ENCODE measurements around the gene MRGPRF. TPM values are rescaled to one million over a fixed set of nuclear protein-coding genes. Genes with fewer than 3 reads are reported as not detected.

MRGPRF gene
- total and polyA plus RNA-seq, 2 of the 8 experiments (the other 6 are each of a cell fraction or from before 2014, with no cell fraction given), result 7.5 to 11.0 TPM

DNA sequence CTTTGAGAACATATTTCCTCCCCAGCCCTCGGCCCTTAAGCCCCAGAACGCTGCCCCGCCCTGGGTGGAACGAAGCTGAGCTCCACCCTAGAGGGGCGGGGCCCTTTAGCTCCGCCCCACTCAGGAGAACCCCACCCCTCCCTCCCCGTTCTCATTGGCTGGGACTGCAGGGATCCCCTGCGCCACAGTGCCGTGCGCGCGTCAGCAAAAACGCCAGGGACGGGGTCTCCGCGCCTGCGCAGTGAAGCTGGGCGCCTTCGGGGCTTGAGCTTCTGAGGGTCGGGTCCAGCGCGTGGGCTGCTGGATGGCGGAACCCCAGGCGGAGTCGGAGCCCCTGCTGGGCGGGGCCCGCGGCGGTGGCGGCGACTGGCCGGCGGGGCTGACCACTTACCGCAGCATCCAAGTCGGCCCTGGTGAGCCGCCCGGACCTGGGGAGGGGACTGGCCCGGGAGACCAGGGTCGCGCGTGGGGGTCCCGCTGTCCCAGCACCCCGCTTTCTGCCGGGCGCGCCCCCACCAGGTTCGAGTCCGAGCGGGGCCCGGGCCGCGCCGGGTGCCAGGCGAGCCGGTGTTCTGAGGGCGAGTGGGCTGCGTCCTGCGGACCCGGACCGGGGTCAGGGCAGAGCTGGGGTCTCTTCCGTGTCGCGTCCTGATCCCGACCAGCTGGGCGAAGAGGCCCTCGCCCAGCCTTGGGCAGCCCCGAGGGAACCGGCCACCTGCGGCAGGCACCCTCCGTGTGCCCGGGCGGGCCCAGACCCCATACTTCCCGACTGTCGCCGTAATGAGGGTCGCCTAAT is 35.8 kb upstream of the MRGPRF start, which contains the start of gene TPCN2 (continued):
- TF ChIP-seq JUN (IDR thresholded peaks at IDR 0.05; ENCODE audit: low read depth, low read length) (no peak), HDAC2 (IDR thresholded peaks at IDR 0.05; ENCODE audit: borderline replicate concordance in 1 of 2, low read depth in 2 of 2, low read length in 2 of 2) (0 out of 4 replicates have a peak, but pooled peaks of 1 of the 2 experiments have one; percentile 48), SP2 (IDR thresholded peaks at IDR 0.05; ENCODE audit: low read length) (no peak), SP1 (IDR thresholded peaks at IDR 0.05; ENCODE audit: low read depth, low read length) (peak; percentile 29; the same call in 1 of the 2 replicates), EGR1 (IDR thresholded peaks at IDR 0.05; ENCODE audit: borderline replicate concordance, low read depth, low read length) (no peak), SIRT6 (IDR thresholded peaks at IDR 0.05; ENCODE audit: low read length) (no peak), RBBP5 (IDR thresholded peaks at IDR 0.05; ENCODE audit: borderline replicate concordance, low read depth, low read length) (no peak; the same call in 1 of the 2 replicates), NRF1 (IDR thresholded peaks at IDR 0.05; ENCODE audit: low read depth, low read length) (peak; percentile 80), ASH2L (IDR thresholded peaks at IDR 0.05; ENCODE audit: low read length) (peak; percentile 62), RNF2 (IDR thresholded peaks at IDR 0.05; ENCODE audit: borderline replicate concordance, low read depth, low read length, missing control alignments, poor library complexity, severe bottlenecking) (no peak), TAF1 (IDR thresholded peaks at IDR 0.05; ENCODE audit: low read depth, low read length) (peak; percentile 77), POU5F1 (IDR thresholded peaks at IDR 0.05; ENCODE audit: low read depth, low read length) (no peak), EZH2 (IDR thresholded peaks at IDR 0.05; ENCODE audit: low read depth, low read length, severe bottlenecking) (no peak), KDM1A (IDR thresholded peaks at IDR 0.05; ENCODE audit: borderline replicate concordance, low read length) (no peak), RAD21 (IDR thresholded peaks at IDR 0.05 in 1 of 2, conservative IDR thresholded peaks at IDR 0.05 in 1 of 2; ENCODE audit: low read depth in 2 of 2, low read length in 2 of 2) (0 out of 4 replicates have a peak, but pooled peaks of 1 of the 2 experiments have one; percentile 3), CBX8 (IDR thresholded peaks at IDR 0.05; ENCODE audit: borderline replicate concordance, low read depth, low read length) (no peak), BRCA1 (IDR thresholded peaks at IDR 0.05; ENCODE audit: low read depth, low read length) (no peak)
- TF ChIP-seq, protein P1, sequence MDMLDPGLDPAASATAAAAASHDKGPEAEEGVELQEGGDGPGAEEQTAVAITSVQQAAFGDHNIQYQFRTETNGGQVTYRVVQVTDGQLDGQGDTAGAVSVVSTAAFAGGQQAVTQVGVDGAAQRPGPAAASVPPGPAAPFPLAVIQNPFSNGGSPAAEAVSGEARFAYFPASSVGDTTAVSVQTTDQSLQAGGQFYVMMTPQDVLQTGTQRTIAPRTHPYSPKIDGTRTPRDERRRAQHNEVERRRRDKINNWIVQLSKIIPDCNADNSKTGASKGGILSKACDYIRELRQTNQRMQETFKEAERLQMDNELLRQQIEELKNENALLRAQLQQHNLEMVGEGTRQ (IDR thresholded peaks at IDR 0.05; ENCODE audit: low read length), result no peak
- TF ChIP-seq, protein P2, sequence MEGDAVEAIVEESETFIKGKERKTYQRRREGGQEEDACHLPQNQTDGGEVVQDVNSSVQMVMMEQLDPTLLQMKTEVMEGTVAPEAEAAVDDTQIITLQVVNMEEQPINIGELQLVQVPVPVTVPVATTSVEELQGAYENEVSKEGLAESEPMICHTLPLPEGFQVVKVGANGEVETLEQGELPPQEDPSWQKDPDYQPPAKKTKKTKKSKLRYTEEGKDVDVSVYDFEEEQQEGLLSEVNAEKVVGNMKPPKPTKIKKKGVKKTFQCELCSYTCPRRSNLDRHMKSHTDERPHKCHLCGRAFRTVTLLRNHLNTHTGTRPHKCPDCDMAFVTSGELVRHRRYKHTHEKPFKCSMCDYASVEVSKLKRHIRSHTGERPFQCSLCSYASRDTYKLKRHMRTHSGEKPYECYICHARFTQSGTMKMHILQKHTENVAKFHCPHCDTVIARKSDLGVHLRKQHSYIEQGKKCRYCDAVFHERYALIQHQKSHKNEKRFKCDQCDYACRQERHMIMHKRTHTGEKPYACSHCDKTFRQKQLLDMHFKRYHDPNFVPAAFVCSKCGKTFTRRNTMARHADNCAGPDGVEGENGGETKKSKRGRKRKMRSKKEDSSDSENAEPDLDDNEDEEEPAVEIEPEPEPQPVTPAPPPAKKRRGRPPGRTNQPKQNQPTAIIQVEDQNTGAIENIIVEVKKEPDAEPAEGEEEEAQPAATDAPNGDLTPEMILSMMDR (IDR thresholded peaks at IDR 0.05; ENCODE audit: control extremely low read depth in 1 of 3, insufficient read depth in 1 of 3, low read depth in 1 of 3, low read length in 3 of 3), result no peak

Data from H1 (cell line).